ENCODE results near the gene PRPSAP2. TPM values are rescaled to one million over a fixed set of nuclear protein-coding genes. Genes with fewer than 3 reads are reported as not detected.

The PRPSAP2 gene
- polyA plus RNA-seq, 3 donors: 17.1 to 20.9 (median 20.5) TPM

DNA sequence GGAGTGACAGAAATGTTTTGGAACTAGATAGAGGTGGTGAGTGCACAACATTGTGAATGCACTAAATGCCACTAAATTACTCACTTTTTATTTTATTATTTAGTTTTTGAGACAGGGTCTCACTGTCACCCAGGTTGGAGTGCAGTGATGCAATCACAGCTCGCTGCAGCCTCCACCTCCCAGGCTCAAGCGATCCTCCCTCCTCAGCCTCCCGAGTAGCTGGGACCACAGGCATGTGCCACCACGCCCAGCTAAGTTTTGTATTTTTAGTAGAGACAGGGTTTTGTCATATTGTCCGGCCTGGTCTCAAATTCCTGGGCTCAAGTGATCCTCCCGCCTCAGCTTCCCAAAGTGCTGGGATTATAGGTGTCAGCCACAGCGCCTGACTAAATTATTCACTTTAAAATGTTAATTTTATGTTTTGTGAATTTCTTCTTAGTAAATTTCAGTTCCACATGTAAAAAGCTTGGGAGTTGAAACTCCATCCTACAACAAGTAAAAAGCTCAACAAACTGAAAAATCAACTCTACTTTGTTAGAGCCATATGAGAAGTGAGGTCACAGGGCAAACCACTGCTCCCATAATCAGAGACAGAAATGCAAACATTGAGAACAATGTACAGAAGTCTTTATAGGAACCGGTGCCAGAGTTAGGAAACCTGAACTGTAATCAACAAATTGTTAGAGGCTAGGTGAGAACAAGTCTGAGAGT, 80.2 kb downstream of the PRPSAP2 start:
- H3K4me3 ChIP-seq (replicated peaks in 1 of 3; ENCODE audit: low read depth in 2 of 3, low read length in 3 of 3): no peak overlapping the region
- no peak overlapping the region for H3K27ac ChIP-seq (ENCODE audit: low read depth in 1 of 2, low read length in 2 of 2)
- TF ChIP-seq, protein P1, sequence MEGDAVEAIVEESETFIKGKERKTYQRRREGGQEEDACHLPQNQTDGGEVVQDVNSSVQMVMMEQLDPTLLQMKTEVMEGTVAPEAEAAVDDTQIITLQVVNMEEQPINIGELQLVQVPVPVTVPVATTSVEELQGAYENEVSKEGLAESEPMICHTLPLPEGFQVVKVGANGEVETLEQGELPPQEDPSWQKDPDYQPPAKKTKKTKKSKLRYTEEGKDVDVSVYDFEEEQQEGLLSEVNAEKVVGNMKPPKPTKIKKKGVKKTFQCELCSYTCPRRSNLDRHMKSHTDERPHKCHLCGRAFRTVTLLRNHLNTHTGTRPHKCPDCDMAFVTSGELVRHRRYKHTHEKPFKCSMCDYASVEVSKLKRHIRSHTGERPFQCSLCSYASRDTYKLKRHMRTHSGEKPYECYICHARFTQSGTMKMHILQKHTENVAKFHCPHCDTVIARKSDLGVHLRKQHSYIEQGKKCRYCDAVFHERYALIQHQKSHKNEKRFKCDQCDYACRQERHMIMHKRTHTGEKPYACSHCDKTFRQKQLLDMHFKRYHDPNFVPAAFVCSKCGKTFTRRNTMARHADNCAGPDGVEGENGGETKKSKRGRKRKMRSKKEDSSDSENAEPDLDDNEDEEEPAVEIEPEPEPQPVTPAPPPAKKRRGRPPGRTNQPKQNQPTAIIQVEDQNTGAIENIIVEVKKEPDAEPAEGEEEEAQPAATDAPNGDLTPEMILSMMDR (IDR thresholded peaks at IDR 0.05): no peak
- H3K4me1 ChIP-seq (ENCODE audit: control insufficient read depth in 1 of 2, insufficient read depth in 2 of 2, low read length in 2 of 2): no peaks in the 10 kb centered on the region
- no peaks in the 10 kb centered on the region for H3K27me3 ChIP-seq (ENCODE audit: control insufficient read depth in 2 of 2, insufficient read depth in 2 of 2, low read length in 2 of 2)
- Mint-ChIP-seq H3K4me3 (no peak overlapping the region), H3K36me3 (no peaks in the 10 kb centered on the region), H3K9me3 (peaks cover 0 to 2% (median 0%) of the 10 kb centered on the region in 7 donors), H3K27ac (no peak overlapping the region), H3K4me1 (peaks cover 7% of the 10 kb centered on the region), H3K27me3 (ENCODE audit: low read depth in 3 of 3) (peaks cover 2 to 17% (median 10%) of the 10 kb centered on the region in 3 donors)
- intact Hi-C loops (cut with micrococcal nuclease): no loop called here
- no peak overlapping the region for H3K9ac ChIP-seq (ENCODE audit: insufficient read depth, low read length, poor library complexity, severe bottlenecking)
- no peaks in the 10 kb centered on the region for H3K79me2 ChIP-seq (ENCODE audit: insufficient read depth, low read length)
- H3K36me3 ChIP-seq (replicated peaks in 1 of 2; ENCODE audit: control insufficient read depth in 1 of 2, insufficient read depth in 2 of 2, low read length in 2 of 2): no peaks in the 10 kb centered on the region
- no peak overlapping the region for H2AFZ ChIP-seq (ENCODE audit: insufficient read depth, low read depth, low read length, poor library complexity, severe bottlenecking)
- DNase-seq: no peak
- H3K9me3 ChIP-seq (replicated peaks in 1 of 2; ENCODE audit: control insufficient read depth in 1 of 2, insufficient read depth in 1 of 2, low read length in 2 of 2): no peaks in the 10 kb centered on the region
- no peak overlapping the region for H3K4me2 ChIP-seq (replicated peaks; ENCODE audit: extremely low read depth, low read length, poor library complexity, severe bottlenecking)
- no peaks in the 10 kb centered on the region for H4K20me1 ChIP-seq (ENCODE audit: insufficient read depth, low read length)
- WGBS (ENCODE audit: insufficient coverage): no CpG with 5 or more reads among the region's 8 CpGs

DNA sequence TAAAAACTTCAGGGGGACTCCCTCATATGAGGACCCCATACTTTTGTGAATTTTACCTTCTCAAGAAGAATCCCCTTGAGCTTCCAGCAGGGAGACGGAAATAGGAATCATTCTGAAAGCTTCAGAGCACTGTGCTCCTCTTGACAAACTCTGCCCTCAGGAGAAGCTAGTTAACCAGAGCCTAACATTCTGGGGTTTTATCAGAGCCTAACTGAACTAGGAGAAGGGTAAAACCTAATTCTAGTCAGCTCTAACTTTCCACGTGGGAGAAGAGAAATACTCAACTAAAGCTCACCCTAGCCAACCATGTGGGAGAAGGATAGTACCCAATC, 80.7 kb downstream of the PRPSAP2 start:
- no peak for DNase-seq
- WGBS (ENCODE audit: insufficient coverage): 100% methylated on average over 1 of the region's 2 CpGs
- no peak overlapping the region for H3K4me2 ChIP-seq (replicated peaks; ENCODE audit: extremely low read depth, low read length, poor library complexity, severe bottlenecking)
- H3K27ac ChIP-seq (ENCODE audit: low read depth in 1 of 2, low read length in 2 of 2): no peak overlapping the region
- H3K79me2 ChIP-seq (ENCODE audit: insufficient read depth, low read length): no peaks in the 10 kb centered on the region
- no peak overlapping the region for H3K4me3 ChIP-seq (replicated peaks in 1 of 3; ENCODE audit: low read depth in 2 of 3, low read length in 3 of 3)
- Mint-ChIP-seq H3K9me3 (peaks cover 0 to 2% (median 0%) of the 10 kb centered on the region in 7 donors), H3K27ac (no peak overlapping the region), H3K4me3 (no peak overlapping the region), H3K36me3 (no peaks in the 10 kb centered on the region), H3K27me3 (ENCODE audit: low read depth in 3 of 3) (peaks cover 2 to 17% (median 8%) of the 10 kb centered on the region in 3 donors), H3K4me1 (peaks cover 2% of the 10 kb centered on the region)
- TF ChIP-seq, protein P1 (IDR thresholded peaks at IDR 0.05): no peak
- H2AFZ ChIP-seq (ENCODE audit: insufficient read depth, low read depth, low read length, poor library complexity, severe bottlenecking): no peak overlapping the region
- no peaks in the 10 kb centered on the region for H4K20me1 ChIP-seq (ENCODE audit: insufficient read depth, low read length)
- H3K36me3 ChIP-seq (replicated peaks in 1 of 2; ENCODE audit: control insufficient read depth in 1 of 2, insufficient read depth in 2 of 2, low read length in 2 of 2): no peaks in the 10 kb centered on the region
- no peaks in the 10 kb centered on the region for H3K4me1 ChIP-seq (ENCODE audit: control insufficient read depth in 1 of 2, insufficient read depth in 2 of 2, low read length in 2 of 2)
- no peaks in the 10 kb centered on the region for H3K9me3 ChIP-seq (replicated peaks in 1 of 2; ENCODE audit: control insufficient read depth in 1 of 2, insufficient read depth in 1 of 2, low read length in 2 of 2)
- intact Hi-C loops (cut with micrococcal nuclease): no loop called here
- H3K9ac ChIP-seq (ENCODE audit: insufficient read depth, low read length, poor library complexity, severe bottlenecking): no peak overlapping the region
- H3K27me3 ChIP-seq (ENCODE audit: control insufficient read depth in 2 of 2, insufficient read depth in 2 of 2, low read length in 2 of 2): no peaks in the 10 kb centered on the region
